Neutrophil (primary cell): Measurements from ENCODE around the gene PALD1.
A peak's percentile ranks its signal among the peaks of the same experiment; 100 is the strongest.

Experiments used
- H3K27ac ChIP-seq: fragments of 200-600 bp; sonication (generic); 2 replicates; pipeline ENCODE4 v1.5.1; 2016; ENCODE audit warnings: mild to moderate bottlenecking, moderate library complexity
- H3K27me3 ChIP-seq: fragments of 200-600 bp; sonication (generic); 2 replicates; pipeline ENCODE4 v1.6.0; 2016; ENCODE audit warnings: mild to moderate bottlenecking
- H3K36me3 ChIP-seq: fragments of 200-600 bp; sonication (generic); 2 replicates; pipeline ENCODE4 v1.5.1; 2017
- H3K4me1 ChIP-seq, 2 experiments: fragments of 200-600 bp in 1 of 2; sonication (generic) in 1 of 2; 1 replicate in 1 of 2; 2 replicates in 1 of 2; pipeline versions ENCODE4 v1.5.1 to v1.6.1; 2013 to 2016; ENCODE audit warnings: low read depth in 1 of 2, low read length in 1 of 2, mild to moderate bottlenecking in 1 of 2, moderate library complexity in 1 of 2; ENCODE audit not compliant: control insufficient read depth in 1 of 2, insufficient read depth in 1 of 2
- H3K4me3 ChIP-seq, 2 experiments: fragments of 200-600 bp in 1 of 2; sonication (generic) in 1 of 2; 1 replicate in 1 of 2; 2 replicates in 1 of 2; pipeline ENCODE4 v1.5.1; 2013 to 2016; ENCODE audit warnings: low read depth in 1 of 2, low read length in 1 of 2, mild to moderate bottlenecking in 1 of 2, moderate library complexity in 1 of 2
- H3K9me3 ChIP-seq: fragments of 200-600 bp; sonication (generic); 2 replicates; pipeline ENCODE4 v1.5.1; 2016
- CTCF ChIP-seq: fragments of 200-600 bp; sonication (generic); IDR thresholded peaks from 2 replicates; pipeline ENCODE4 v1.5.1; 2016; ENCODE audit warnings: antibody characterized with exemption

Gene PALD1

GRCh38 chr10:70557876-70558275, 79.3 kb downstream of the PALD1 start:
- no peaks in the 10 kb centered on the region for H3K9me3 ChIP-seq
- no peak overlapping the region for H3K4me3 ChIP-seq
- no peaks in the 10 kb centered on the region for H3K27me3 ChIP-seq
- H3K4me1 ChIP-seq, result peaks cover 0 to 11% of the 10 kb centered on the region in 2 experiments
- no peak for TF ChIP-seq CTCF
- H3K36me3 ChIP-seq, result no peaks in the 10 kb centered on the region
- H3K27ac ChIP-seq, result no peak overlapping the region

GRCh38 chr10:70558295-70558694, 79.7 kb downstream of the PALD1 start:
- Histone ChIP-seq H3K4me1 (peaks cover 0 to 11% of the 10 kb centered on the region in 2 experiments), H3K36me3 (no peaks in the 10 kb centered on the region), H3K27ac (no peak overlapping the region), H3K27me3 (no peaks in the 10 kb centered on the region), H3K4me3 (no peak overlapping the region), H3K9me3 (no peaks in the 10 kb centered on the region)
- no peak for TF ChIP-seq CTCF

GRCh38 chr10:70558871-70559810, 80.6 kb downstream of the PALD1 start:
- Histone ChIP-seq H3K4me1 (peaks cover 0 to 11% of the 10 kb centered on the region in 2 experiments), H3K9me3 (no peaks in the 10 kb centered on the region), H3K27ac (no peak overlapping the region), H3K36me3 (no peaks in the 10 kb centered on the region), H3K4me3 (peak overlapping the region in 1 of 2 experiments; percentile 30), H3K27me3 (no peaks in the 10 kb centered on the region)
- peak; percentile 19 for TF ChIP-seq CTCF

- Histone ChIP-seq H3K36me3 (no peaks in the 10 kb centered on the region), H3K4me3 (no peak overlapping the region), H3K27ac (no peak overlapping the region), H3K27me3 (no peaks in the 10 kb centered on the region), H3K4me1 (peaks cover 3 to 15% of the 10 kb centered on the region in 2 experiments), H3K9me3 (no peaks in the 10 kb centered on the region)
- no peak for TF ChIP-seq CTCF
Measured at GRCh38 chr10:70559861-70560260, 81.3 kb downstream of the PALD1 start.

- Histone ChIP-seq H3K9me3 (no peaks in the 10 kb centered on the region), H3K36me3 (no peaks in the 10 kb centered on the region), H3K27me3 (no peaks in the 10 kb centered on the region), H3K4me3 (no peak overlapping the region), H3K27ac (no peak overlapping the region), H3K4me1 (peaks cover 9 to 21% of the 10 kb centered on the region in 2 experiments)
- no peak for TF ChIP-seq CTCF
Measured at GRCh38 chr10:70560511-70560941, 82.0 kb downstream of the PALD1 start.
